ENCODE data around the gene SLCO2A1.

SLCO2A1 gene

GRCh38 chr3:133995264-133995663 lies 34.5 kb downstream of the SLCO2A1 start:
- Histone ChIP-seq H3K4me2 (ENCODE audit: low read depth, low read length, poor library complexity, severe bottlenecking) (no peak overlapping the region), H3K36me3 (ENCODE audit: low read length) (no peaks in the 10 kb centered on the region), H4K20me1 (ENCODE audit: low read depth, low read length) (no peaks in the 10 kb centered on the region), H3K9me3 (ENCODE audit: insufficient read depth, low read length) (no peaks in the 10 kb centered on the region), H3F3A (ENCODE audit: insufficient read depth) (no peaks in the 10 kb centered on the region), H3K27me3 (ENCODE audit: low read length) (no peaks in the 10 kb centered on the region), H3K27ac (ENCODE audit: low read depth, low read length) (no peak overlapping the region), H3K79me2 (ENCODE audit: insufficient read depth, low read length) (no peaks in the 10 kb centered on the region), H3K9me2 (replicated peaks; ENCODE audit: insufficient read depth, low read length) (no peaks in the 10 kb centered on the region), H2AFZ (ENCODE audit: low read depth, low read length, severe bottlenecking) (no peak overlapping the region), H3K9ac (ENCODE audit: low read length) (no peak overlapping the region), H3K4me3 (ENCODE audit: insufficient read depth, low read length, poor library complexity, severe bottlenecking) (no peak overlapping the region)
- no peak for TF ChIP-seq EZH2phosphoT487 (conservative IDR thresholded peaks at IDR 0.05; ENCODE audit: low read length)
- TF ChIP-seq CTCF (IDR thresholded peaks at IDR 0.05; ENCODE audit: insufficient read depth, low read length, poor library complexity, severe bottlenecking) = no peak

- no peak overlapping the region for H3K27ac ChIP-seq (ENCODE audit: low read depth, low read length)
- H3K27me3 ChIP-seq (ENCODE audit: low read length) = no peaks in the 10 kb centered on the region
- no peaks in the 10 kb centered on the region for H3K79me2 ChIP-seq (ENCODE audit: insufficient read depth, low read length)
- no peak overlapping the region for H3K9ac ChIP-seq (ENCODE audit: low read length)
- H3K4me3 ChIP-seq (ENCODE audit: insufficient read depth, low read length, poor library complexity, severe bottlenecking) = no peak overlapping the region
- H3K36me3 ChIP-seq (ENCODE audit: low read length) = no peaks in the 10 kb centered on the region
- no peak for TF ChIP-seq EZH2phosphoT487 (conservative IDR thresholded peaks at IDR 0.05; ENCODE audit: low read length)
- TF ChIP-seq CTCF (IDR thresholded peaks at IDR 0.05; ENCODE audit: insufficient read depth, low read length, poor library complexity, severe bottlenecking) = no peak
- H4K20me1 ChIP-seq (ENCODE audit: low read depth, low read length) = no peaks in the 10 kb centered on the region
- H3K9me2 ChIP-seq (replicated peaks; ENCODE audit: insufficient read depth, low read length) = no peaks in the 10 kb centered on the region
- no peaks in the 10 kb centered on the region for H3K9me3 ChIP-seq (ENCODE audit: insufficient read depth, low read length)
- H2AFZ ChIP-seq (ENCODE audit: low read depth, low read length, severe bottlenecking) = no peak overlapping the region
- H3K4me2 ChIP-seq (ENCODE audit: low read depth, low read length, poor library complexity, severe bottlenecking) = no peak overlapping the region
- no peaks in the 10 kb centered on the region for H3F3A ChIP-seq (ENCODE audit: insufficient read depth)
Observed at GRCh38 chr3:133994166-133994890, 35.4 kb downstream of the SLCO2A1 start.

GRCh38 chr3:133992951-133993620 lies 36.6 kb downstream of the SLCO2A1 start:
- no peak overlapping the region for H3K4me2 ChIP-seq (ENCODE audit: low read depth, low read length, poor library complexity, severe bottlenecking)
- H3K79me2 ChIP-seq (ENCODE audit: insufficient read depth, low read length) = no peaks in the 10 kb centered on the region
- no peaks in the 10 kb centered on the region for H4K20me1 ChIP-seq (ENCODE audit: low read depth, low read length)
- no peak overlapping the region for H3K9ac ChIP-seq (ENCODE audit: low read length)
- H3K27ac ChIP-seq (ENCODE audit: low read depth, low read length) = no peak overlapping the region
- H3K4me3 ChIP-seq (ENCODE audit: insufficient read depth, low read length, poor library complexity, severe bottlenecking) = no peak overlapping the region
- no peaks in the 10 kb centered on the region for H3K36me3 ChIP-seq (ENCODE audit: low read length)
- no peaks in the 10 kb centered on the region for H3K9me3 ChIP-seq (ENCODE audit: insufficient read depth, low read length)
- H3K9me2 ChIP-seq (replicated peaks; ENCODE audit: insufficient read depth, low read length) = no peaks in the 10 kb centered on the region
- no peaks in the 10 kb centered on the region for H3K27me3 ChIP-seq (ENCODE audit: low read length)
- TF ChIP-seq EZH2phosphoT487 (conservative IDR thresholded peaks at IDR 0.05; ENCODE audit: low read length) = no peak
- no peak for TF ChIP-seq CTCF (IDR thresholded peaks at IDR 0.05; ENCODE audit: insufficient read depth, low read length, poor library complexity, severe bottlenecking)
- H3F3A ChIP-seq (ENCODE audit: insufficient read depth) = no peaks in the 10 kb centered on the region
- H2AFZ ChIP-seq (ENCODE audit: low read depth, low read length, severe bottlenecking) = no peak overlapping the region

All from SU-DHL-6 (cell line).